IMR-90 (cell line): Measurements from ENCODE around the gene POMGNT2. TPM values are rescaled to one million over a fixed set of nuclear protein-coding genes. Genes with fewer than 3 reads are reported as not detected.

Experiments
- ATAC-seq: fragments of 200-7000 bp; cut with Tn5 transposase; 2 replicates; pipeline ENCODE4 v1.9.1; 2020; ENCODE audit warnings: low read depth, mild to moderate bottlenecking, moderate library complexity
- BruUV-seq: library from RNA; stranded (reverse); fragments of 400-500 nt; replicated peaks from 2 replicates; lab custom pipeline; 2021; lab: Mats Ljungman, UMichigan
- CTCF ChIA-PET: fragments of 300-600 bp; formaldehyde crosslinking; extraction: SDS; loops from one replicate; lab custom pipeline; 2021; ENCODE audit warnings: antibody characterized with exemption; lab: Yijun Ruan, JAX
- POLR2A ChIA-PET: fragments of 300-600 bp; sonication (Branson Sonifier 250); formaldehyde crosslinking; loops from one replicate; lab custom pipeline; 2022; ENCODE audit warnings: antibody characterized with exemption; ENCODE audit not compliant: unreplicated experiment; lab: Charles Lee
- DNase-seq: peaks from one replicate; pipeline ENCODE4 v3.0.0; 2013
- H2AFZ ChIP-seq: replicated peaks from 2 replicates; pipeline ENCODE3; 2013; ENCODE audit warnings: low read length, mild to moderate bottlenecking; ENCODE audit not compliant: poor library complexity
- H2AK5ac ChIP-seq: 2 replicates; pipeline ENCODE4 v1.6.1; 2013; ENCODE audit warnings: low read depth, low read length, inconsistent platforms
- H2AK9ac ChIP-seq: replicated peaks from 2 replicates; pipeline ENCODE3; 2013; ENCODE audit warnings: mild to moderate bottlenecking, low read depth, low read length, moderate library complexity; ENCODE audit not compliant: poor library complexity
- H2BK120ac ChIP-seq: 2 replicates; pipeline ENCODE4 v1.6.1; 2013; ENCODE audit warnings: low read depth, low read length, inconsistent platforms
- H2BK15ac ChIP-seq: 3 replicates; pipeline ENCODE4 v1.6.1; 2013; ENCODE audit warnings: low read depth, low read length, inconsistent platforms
- H2BK20ac ChIP-seq: 2 replicates; pipeline ENCODE4 v1.6.1; 2013; ENCODE audit warnings: low read depth, mild to moderate bottlenecking, inconsistent platforms, low read length, moderate library complexity
- H2BK5ac ChIP-seq: 2 replicates; pipeline ENCODE4 v1.6.1; 2013; ENCODE audit warnings: mild to moderate bottlenecking, low read depth, low read length, inconsistent platforms; ENCODE audit not compliant: poor library complexity, severe bottlenecking
- H3K14ac ChIP-seq: replicated peaks from 2 replicates; pipeline ENCODE4 v1.6.1; 2013; ENCODE audit warnings: low read depth, low read length, inconsistent platforms
- H3K18ac ChIP-seq: 2 replicates; pipeline ENCODE4 v1.6.1; 2013; ENCODE audit warnings: low read depth, low read length, control low read depth
- H3K23ac ChIP-seq: 2 replicates; pipeline ENCODE4 v1.6.1; 2013; ENCODE audit warnings: low read depth, low read length, inconsistent platforms
- H3K27ac ChIP-seq: 2 replicates; pipeline ENCODE4 v1.5.1; 2013; ENCODE audit warnings: mild to moderate bottlenecking, control low read depth, low read length; ENCODE audit not compliant: insufficient read depth
- H3K27me3 ChIP-seq: 2 replicates; pipeline ENCODE4 v1.6.1; 2013; ENCODE audit warnings: low read length; ENCODE audit not compliant: control insufficient read depth, insufficient read depth
- H3K36me3 ChIP-seq: 2 replicates; pipeline ENCODE4 v1.6.1; 2013; ENCODE audit warnings: low read length, mixed read lengths; ENCODE audit not compliant: control insufficient read depth, insufficient read depth
- H3K4ac ChIP-seq: 2 replicates; pipeline ENCODE4 v1.6.1; 2013; ENCODE audit warnings: low read depth, low read length, inconsistent platforms
- H3K4me1 ChIP-seq: 2 replicates; pipeline ENCODE4 v1.6.1; 2013; ENCODE audit warnings: low read length, mixed read lengths; ENCODE audit not compliant: control insufficient read depth, insufficient read depth
- H3K4me2 ChIP-seq: 2 replicates; pipeline ENCODE4 v1.6.1; 2013; ENCODE audit warnings: low read depth, mild to moderate bottlenecking, control low read depth, low read length, moderate library complexity
- H3K4me3 ChIP-seq: 2 replicates; pipeline ENCODE4 v1.5.1; 2013; ENCODE audit warnings: low read depth, mild to moderate bottlenecking, control low read depth, low read length, moderate library complexity; ENCODE audit not compliant: insufficient read depth
- H3K56ac ChIP-seq: 2 replicates; pipeline ENCODE4 v1.6.1; 2013; ENCODE audit warnings: low read length, inconsistent platforms; ENCODE audit not compliant: insufficient read depth; ENCODE audit errors: extremely low read depth
- H3K79me1 ChIP-seq, 2 experiments: 2 replicates each; pipeline ENCODE4 v1.6.1; 2013; ENCODE audit warnings: low read length in 2 of 2, inconsistent platforms in 1 of 2, low read depth in 1 of 2
- H3K9ac ChIP-seq: 2 replicates; pipeline ENCODE4 v1.6.1; 2013; ENCODE audit warnings: low read depth, low read length, control low read depth
- H3K9me1 ChIP-seq: 2 replicates; pipeline ENCODE4 v1.6.1; 2013; ENCODE audit warnings: low read length, inconsistent platforms; ENCODE audit not compliant: insufficient read depth
- H3K9me3 ChIP-seq: 2 replicates; pipeline ENCODE4 v1.6.1; 2013; ENCODE audit warnings: low read length; ENCODE audit not compliant: control insufficient read depth, insufficient read depth
- H4K20me1 ChIP-seq: 2 replicates; pipeline ENCODE4 v1.6.1; 2013; ENCODE audit warnings: low read length, inconsistent platforms; ENCODE audit not compliant: insufficient read depth
- H4K5ac ChIP-seq: 2 replicates; pipeline ENCODE4 v1.6.1; 2013; ENCODE audit warnings: mild to moderate bottlenecking, low read depth, low read length, control low read depth
- H4K8ac ChIP-seq, 2 experiments: 2 replicates each; pipeline ENCODE4 v1.6.1; 2013; ENCODE audit warnings: low read depth in 2 of 2, low read length in 2 of 2, control low read depth in 1 of 2, inconsistent platforms in 1 of 2
- H4K91ac ChIP-seq: 2 replicates; pipeline ENCODE4 v1.6.1; 2013; ENCODE audit warnings: low read depth, low read length, inconsistent platforms; ENCODE audit not compliant: insufficient read depth
- BHLHE40 ChIP-seq: fragments of 150-350 bp; IDR thresholded peaks from 2 replicates; pipeline ENCODE4 v1.6.1; 2016; ENCODE audit warnings: mild to moderate bottlenecking, low read depth, low read length
- CEBPB ChIP-seq: IDR thresholded peaks from 2 replicates; pipeline ENCODE4 v1.6.1; 2012; ENCODE audit warnings: low read depth, low read length, improper control_type of control experiment
- CHD1 ChIP-seq: IDR thresholded peaks from 2 replicates; pipeline ENCODE4 v1.6.1; 2012; ENCODE audit warnings: low read depth, low read length, improper control_type of control experiment
- ELK1 ChIP-seq: fragments of 150-350 bp; IDR thresholded peaks from 2 replicates; pipeline ENCODE4 v1.6.1; 2016; ENCODE audit warnings: low read depth, mild to moderate bottlenecking, low read length, moderate library complexity, borderline replicate concordance
- FOS ChIP-seq: fragments of 150-350 bp; IDR thresholded peaks from 2 replicates; pipeline ENCODE4 v1.6.1; 2016; ENCODE audit warnings: low read depth, low read length
- MAFK ChIP-seq: IDR thresholded peaks from 2 replicates; pipeline ENCODE4 v1.6.1; 2012; ENCODE audit warnings: low read depth, low read length, improper control_type of control experiment
- MAZ ChIP-seq: IDR thresholded peaks from 2 replicates; pipeline ENCODE4 v1.6.1; 2012; ENCODE audit warnings: low read depth, mild to moderate bottlenecking, low read length, improper control_type of control experiment, moderate library complexity, borderline replicate concordance
- MXI1 ChIP-seq: IDR thresholded peaks from 2 replicates; pipeline ENCODE4 v1.6.1; 2012; ENCODE audit warnings: low read depth, mild to moderate bottlenecking, low read length, moderate library complexity, borderline replicate concordance
- NFE2L2 ChIP-seq: fragments of 150-350 bp; IDR thresholded peaks from 2 replicates; pipeline ENCODE4 v1.6.1; 2016; ENCODE audit warnings: low read depth, mild to moderate bottlenecking, low read length
- POLR2A ChIP-seq: IDR thresholded peaks from 2 replicates; pipeline ENCODE4 v1.6.1; 2012; ENCODE audit warnings: mild to moderate bottlenecking, low read depth, low read length
- RAD21 ChIP-seq: IDR thresholded peaks from 2 replicates; pipeline ENCODE4 v1.6.1; 2012; ENCODE audit warnings: low read length, improper control_type of control experiment
- RCOR1 ChIP-seq: IDR thresholded peaks from 2 replicates; pipeline ENCODE4 v1.6.1; 2012; ENCODE audit warnings: mild to moderate bottlenecking, low read length, improper control_type of control experiment; ENCODE audit not compliant: insufficient replicate concordance
- RFX5 ChIP-seq: IDR thresholded peaks from 2 replicates; pipeline ENCODE4 v1.8.0; 2012; ENCODE audit warnings: low read depth, mild to moderate bottlenecking, low read length, moderate library complexity
- SMC3 ChIP-seq: fragments of 150-350 bp; IDR thresholded peaks from 2 replicates; pipeline ENCODE4 v1.6.1; 2016; ENCODE audit warnings: low read depth, mild to moderate bottlenecking, antibody characterized with exemption, low read length, moderate library complexity
- WGBS, 2 experiments: methylation state at CpG; one replicate each; pipeline versions ENCODE4 v1.1.5 to v1.1.7; 2013; ENCODE audit warnings: missing lambda C conversion rate in 2 of 2; ENCODE audit not compliant: insufficient read length in 1 of 2; ENCODE audit errors: extremely low coverage in 2 of 2; 5-methylcytosine and 5-hydroxymethylcytosine counted together
- dilution Hi-C: fragments of 300-500 bp; cut with HindIII; formaldehyde crosslinking; loops from one replicate; pipeline ENCODE4 v1.14.3; 2018; ENCODE audit warnings: low sequenced_read_pairs; ENCODE audit not compliant: unreplicated experiment
- in situ Hi-C: fragments of 300-500 bp; cut with MboI; formaldehyde crosslinking; loops from 3 replicates; pipeline ENCODE4 v1.14.3; 2019; ENCODE audit warnings: low sequenced_read_pairs, inconsistent platforms, mixed read lengths
- intact Hi-C: fragments of 100-400 bp; cut with micrococcal nuclease; formaldehyde crosslinking; loops from 2 replicates; pipeline ENCODE4 v1.10.0; 2022
- polyA plus RNA-seq, 3 experiments: library from polyadenylated mRNA; depleted of rRNA; stranded (reverse); fragments of >200 nt; gene quantifications; 2 replicates each; pipeline ENCODE4 v1.2.3, GENCODE V29; 2012; ENCODE audit warnings: low replicate concordance in 1 of 3
- total RNA-seq: library from RNA; depleted of rRNA; stranded (reverse); fragments of >200 nt; gene quantifications from 2 replicates; pipeline ENCODE4 v1.2.3, GENCODE V29; 2012
- TF ChIP-seq, protein P1 (sequence below): conservative IDR thresholded peaks from 2 replicates; pipeline ENCODE4 v1.5.1; 2012; ENCODE audit warnings: mild to moderate bottlenecking, low read depth, low read length, improper control_type of control experiment
- TF ChIP-seq, protein P2 (sequence below): fragments of 150-350 bp; IDR thresholded peaks from 2 replicates; pipeline ENCODE4 v1.6.1; 2017; ENCODE audit warnings: mild to moderate bottlenecking, antibody characterized with exemption, low read length, low read depth

Gene POMGNT2
- total and polyA plus RNA-seq, 2 of the 4 experiments (the other 2 are of a cell fraction): 7.5 to 16.2 TPM

GRCh38 chr3:43076857-43077256 is 29.0 kb downstream of the POMGNT2 start:
- Histone ChIP-seq H4K20me1 (no peaks in the 10 kb centered on the region), H3K79me1 (no peaks in the 10 kb centered on the region), H3K18ac (no peak overlapping the region), H2BK20ac (no peak overlapping the region), H3K27ac (no peak overlapping the region), H4K8ac (no peak overlapping the region), H3K4ac (no peak overlapping the region), H3K9me3 (no peaks in the 10 kb centered on the region), H3K9ac (no peak overlapping the region), H3K4me3 (no peak overlapping the region), H3K56ac (no peak overlapping the region), H2AFZ (no peak overlapping the region), H3K4me2 (no peak overlapping the region), H2BK15ac (no peak overlapping the region), H2BK120ac (no peak overlapping the region), H2AK5ac (no peak overlapping the region), H3K9me1 (no peaks in the 10 kb centered on the region), H3K36me3 (peaks cover 11% of the 10 kb centered on the region; the same call in 1 of the 2 replicates), H3K23ac (no peak overlapping the region), H3K14ac (no peak overlapping the region), H2AK9ac (no peak overlapping the region), H4K91ac (no peak overlapping the region), H3K27me3 (no peaks in the 10 kb centered on the region), H3K4me1 (no peaks in the 10 kb centered on the region), H2BK5ac (no peak overlapping the region), H4K5ac (no peak overlapping the region)
- intact Hi-C loops (no loop called here), in situ Hi-C loops (no loop called here), dilution Hi-C loops (no loop called here)
- TF ChIP-seq BHLHE40 (no peak), ELK1 (no peak), FOS (no peak), NFE2L2 (no peak), CEBPB (no peak), CHD1 (no peak), MXI1 (no peak), RFX5 (no peak), POLR2A (no peak), RAD21 (no peak), MAFK (no peak), MAZ (no peak), RCOR1 (no peak), SMC3 (no peak)
- TF ChIP-seq, protein P1, sequence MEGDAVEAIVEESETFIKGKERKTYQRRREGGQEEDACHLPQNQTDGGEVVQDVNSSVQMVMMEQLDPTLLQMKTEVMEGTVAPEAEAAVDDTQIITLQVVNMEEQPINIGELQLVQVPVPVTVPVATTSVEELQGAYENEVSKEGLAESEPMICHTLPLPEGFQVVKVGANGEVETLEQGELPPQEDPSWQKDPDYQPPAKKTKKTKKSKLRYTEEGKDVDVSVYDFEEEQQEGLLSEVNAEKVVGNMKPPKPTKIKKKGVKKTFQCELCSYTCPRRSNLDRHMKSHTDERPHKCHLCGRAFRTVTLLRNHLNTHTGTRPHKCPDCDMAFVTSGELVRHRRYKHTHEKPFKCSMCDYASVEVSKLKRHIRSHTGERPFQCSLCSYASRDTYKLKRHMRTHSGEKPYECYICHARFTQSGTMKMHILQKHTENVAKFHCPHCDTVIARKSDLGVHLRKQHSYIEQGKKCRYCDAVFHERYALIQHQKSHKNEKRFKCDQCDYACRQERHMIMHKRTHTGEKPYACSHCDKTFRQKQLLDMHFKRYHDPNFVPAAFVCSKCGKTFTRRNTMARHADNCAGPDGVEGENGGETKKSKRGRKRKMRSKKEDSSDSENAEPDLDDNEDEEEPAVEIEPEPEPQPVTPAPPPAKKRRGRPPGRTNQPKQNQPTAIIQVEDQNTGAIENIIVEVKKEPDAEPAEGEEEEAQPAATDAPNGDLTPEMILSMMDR: no peak
- TF ChIP-seq, protein P2, sequence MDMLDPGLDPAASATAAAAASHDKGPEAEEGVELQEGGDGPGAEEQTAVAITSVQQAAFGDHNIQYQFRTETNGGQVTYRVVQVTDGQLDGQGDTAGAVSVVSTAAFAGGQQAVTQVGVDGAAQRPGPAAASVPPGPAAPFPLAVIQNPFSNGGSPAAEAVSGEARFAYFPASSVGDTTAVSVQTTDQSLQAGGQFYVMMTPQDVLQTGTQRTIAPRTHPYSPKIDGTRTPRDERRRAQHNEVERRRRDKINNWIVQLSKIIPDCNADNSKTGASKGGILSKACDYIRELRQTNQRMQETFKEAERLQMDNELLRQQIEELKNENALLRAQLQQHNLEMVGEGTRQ: no peak
- DNase-seq (no peak), ATAC-seq (no peak)
- no CpG with 5 or more reads among the region's 4 CpGs for WGBS, 2 experiments
- CTCF ChIA-PET: no interaction called here
- POLR2A ChIA-PET: no interaction called here
- no TSS peak for BruUV-seq
